Dedifferentiated amniotic fluid mesenchymal stem cell (primary cell): ENCODE data around the gene IKZF1.

Experiments
- DNase-seq: peaks from one replicate; pipeline ENCODE4 v3.0.0-alpha.2; 2016; ENCODE audit errors: extremely low spot score

IKZF1 gene

GRCh38 chr7:50412973-50413372 is 108.5 kb downstream of the IKZF1 start:
- DNase-seq = no peak

GRCh38 chr7:50413561-50413960 is 109.0 kb downstream of the IKZF1 start:
- no peak for DNase-seq

- DNase-seq = no peak
Measured at GRCh38 chr7:50415844-50416364, 111.4 kb downstream of the IKZF1 start.

GRCh38 chr7:50416527-50417182 is 112.1 kb downstream of the IKZF1 start:
- DNase-seq = no peak

GRCh38 chr7:50418086-50418515 is 113.6 kb downstream of the IKZF1 start:
- peak; percentile 46 for DNase-seq

- DNase-seq = no peak
Measured at GRCh38 chr7:50418526-50419290, 114.2 kb downstream of the IKZF1 start.

GRCh38 chr7:50421043-50421442 is 116.5 kb downstream of the IKZF1 start:
- no peak for DNase-seq

GRCh38 chr7:50422858-50423257 is 118.3 kb downstream of the IKZF1 start:
- DNase-seq = no peak

GRCh38 chr7:50423860-50424259 is 119.3 kb downstream of the IKZF1 start:
- no peak for DNase-seq

- DNase-seq = no peak
Measured at GRCh38 chr7:50425318-50425717, 120.8 kb downstream of the IKZF1 start.

GRCh38 chr7:50426280-50427045 is 121.9 kb downstream of the IKZF1 start:
- DNase-seq = no peak

- DNase-seq = no peak
Measured at GRCh38 chr7:50427518-50427917, 123.0 kb downstream of the IKZF1 start.

- DNase-seq = no peak
Measured at GRCh38 chr7:50428911-50429310, 124.4 kb downstream of the IKZF1 start.

- no peak for DNase-seq
Measured at GRCh38 chr7:50431316-50431715, 126.8 kb downstream of the IKZF1 start.

- DNase-seq = no peak
Measured at GRCh38 chr7:50431722-50432305, 127.3 kb downstream of the IKZF1 start.

GRCh38 chr7:50436133-50436806 is 131.8 kb downstream of the IKZF1 start:
- peak; percentile 42 for DNase-seq

GRCh38 chr7:50446542-50446960 is 142.0 kb downstream of the IKZF1 start:
- DNase-seq = no peak

GRCh38 chr7:50448823-50449222 is 144.3 kb downstream of the IKZF1 start:
- DNase-seq = no peak

- no peak for DNase-seq
Measured at GRCh38 chr7:50449501-50449880, 145.0 kb downstream of the IKZF1 start.

- peak; percentile 40 for DNase-seq
Measured at GRCh38 chr7:50449881-50450589, 145.5 kb downstream of the IKZF1 start, which contains the start of gene FIGNL1. FIGNL1 (minus strand) TSS chr7:50450350; CDS start chr7:50447287, 3,063 bp downstream.

- no peak for DNase-seq
Measured at GRCh38 chr7:50450590-50451032, 146.1 kb downstream of the IKZF1 start.
